Measurements from ENCODE around the gene YOD1. TPM values are rescaled to one million over a fixed set of nuclear protein-coding genes. Genes with fewer than 3 reads are reported as not detected.
A peak's percentile ranks its signal among the peaks of the same experiment; 100 is the strongest.

Gene YOD1
- total RNA-seq, 2 donors from 2014 or later: 3.5 to 4.7 TPM

DNA sequence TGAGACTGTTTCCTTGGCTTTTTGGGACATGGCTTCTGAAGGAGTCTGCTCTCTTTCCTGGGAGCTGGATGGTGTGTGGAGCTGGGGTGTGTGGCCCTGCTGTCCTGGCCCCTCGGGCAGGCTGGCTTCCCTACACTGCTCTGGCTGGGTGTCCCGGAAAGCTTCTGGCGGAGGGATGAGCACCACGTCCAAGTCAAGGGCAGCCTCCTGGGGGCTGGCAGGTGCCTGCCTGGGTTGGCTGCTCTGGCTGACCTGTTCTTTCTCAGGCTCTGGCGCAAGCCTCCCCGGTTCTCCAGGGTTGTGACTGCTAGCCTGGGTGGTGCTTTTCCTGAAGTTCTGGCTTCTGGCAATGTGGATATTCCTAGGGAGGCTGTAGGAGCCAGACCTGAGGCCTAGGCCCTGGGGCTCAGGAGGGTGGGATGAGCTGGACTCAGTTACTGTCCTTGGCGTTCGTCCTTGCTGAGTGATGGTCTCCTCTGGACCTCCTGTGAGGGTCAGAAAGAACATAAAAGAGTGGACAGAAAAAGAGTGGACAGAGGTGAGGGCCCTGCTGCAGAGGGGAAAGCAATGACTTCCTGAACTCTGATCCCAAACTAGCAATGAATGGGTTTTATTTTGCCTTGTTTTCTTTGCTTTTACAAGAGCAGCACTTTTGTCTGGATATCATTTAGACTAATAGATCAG, 27.9 kb downstream of the YOD1 start:
- DNase-seq (ENCODE audit: low spot score): no peak

DNA sequence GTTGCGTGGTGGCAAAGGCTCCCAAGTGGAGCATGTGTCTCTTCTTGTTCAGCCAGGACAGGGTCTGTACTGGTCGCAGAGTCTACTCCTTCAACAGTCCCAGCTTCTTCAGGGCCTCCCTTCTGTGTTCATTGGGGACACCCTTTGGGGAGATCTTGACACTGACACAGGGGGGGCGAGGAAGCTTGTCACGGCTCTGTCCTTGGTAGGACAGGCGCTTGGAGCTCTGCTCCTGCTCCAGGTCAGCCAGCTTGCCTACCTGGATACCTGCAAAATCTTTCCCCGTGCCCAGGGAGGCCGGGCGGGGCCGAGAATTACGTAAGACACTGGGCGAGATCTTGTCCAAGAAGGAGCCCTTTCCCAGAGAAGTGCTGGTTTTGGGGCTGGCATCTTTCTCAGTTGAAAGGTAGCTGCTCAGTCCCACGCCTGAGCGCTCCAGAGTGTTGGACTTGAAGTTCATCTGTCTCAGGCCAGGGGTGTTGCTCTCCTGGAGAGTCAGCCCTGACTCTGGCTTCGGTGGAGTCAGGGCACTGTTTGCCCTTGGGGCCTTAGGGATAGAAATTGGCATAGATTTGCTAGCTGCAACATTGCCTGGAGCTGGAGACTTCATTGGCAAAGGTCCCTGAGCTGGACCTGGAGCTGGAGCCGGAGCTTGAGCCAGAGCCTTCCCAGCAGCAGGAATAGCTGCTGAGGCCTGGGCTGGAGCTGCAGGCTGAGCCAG, 29.0 kb downstream of the YOD1 start:
- Histone ChIP-seq H3K4me3 (no peak overlapping the region), H3K27ac (no peak overlapping the region), H3K36me3 (no peaks in the 10 kb centered on the region), H3K9me3 (no peaks in the 10 kb centered on the region), H3K27me3 (no peaks in the 10 kb centered on the region), H3K4me1 (peaks cover 0 to 32% of the 10 kb centered on the region in 2 donors)
- TF ChIP-seq, protein P1, sequence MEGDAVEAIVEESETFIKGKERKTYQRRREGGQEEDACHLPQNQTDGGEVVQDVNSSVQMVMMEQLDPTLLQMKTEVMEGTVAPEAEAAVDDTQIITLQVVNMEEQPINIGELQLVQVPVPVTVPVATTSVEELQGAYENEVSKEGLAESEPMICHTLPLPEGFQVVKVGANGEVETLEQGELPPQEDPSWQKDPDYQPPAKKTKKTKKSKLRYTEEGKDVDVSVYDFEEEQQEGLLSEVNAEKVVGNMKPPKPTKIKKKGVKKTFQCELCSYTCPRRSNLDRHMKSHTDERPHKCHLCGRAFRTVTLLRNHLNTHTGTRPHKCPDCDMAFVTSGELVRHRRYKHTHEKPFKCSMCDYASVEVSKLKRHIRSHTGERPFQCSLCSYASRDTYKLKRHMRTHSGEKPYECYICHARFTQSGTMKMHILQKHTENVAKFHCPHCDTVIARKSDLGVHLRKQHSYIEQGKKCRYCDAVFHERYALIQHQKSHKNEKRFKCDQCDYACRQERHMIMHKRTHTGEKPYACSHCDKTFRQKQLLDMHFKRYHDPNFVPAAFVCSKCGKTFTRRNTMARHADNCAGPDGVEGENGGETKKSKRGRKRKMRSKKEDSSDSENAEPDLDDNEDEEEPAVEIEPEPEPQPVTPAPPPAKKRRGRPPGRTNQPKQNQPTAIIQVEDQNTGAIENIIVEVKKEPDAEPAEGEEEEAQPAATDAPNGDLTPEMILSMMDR (IDR thresholded peaks at IDR 0.05): no peak
- DNase-seq (ENCODE audit: low spot score): no peak

More for the DNA sequence above, 27.9 kb downstream of the YOD1 start:
- Histone ChIP-seq H3K9me3 (no peaks in the 10 kb centered on the region), H3K27ac (peak overlapping the region in 1 of 2 donors; percentile 89), H3K36me3 (no peaks in the 10 kb centered on the region), H3K27me3 (no peaks in the 10 kb centered on the region), H3K4me3 (no peak overlapping the region), H3K4me1 (peaks cover 0 to 32% of the 10 kb centered on the region in 2 donors)
- TF ChIP-seq, protein P1 (IDR thresholded peaks at IDR 0.05): no peak

DNA sequence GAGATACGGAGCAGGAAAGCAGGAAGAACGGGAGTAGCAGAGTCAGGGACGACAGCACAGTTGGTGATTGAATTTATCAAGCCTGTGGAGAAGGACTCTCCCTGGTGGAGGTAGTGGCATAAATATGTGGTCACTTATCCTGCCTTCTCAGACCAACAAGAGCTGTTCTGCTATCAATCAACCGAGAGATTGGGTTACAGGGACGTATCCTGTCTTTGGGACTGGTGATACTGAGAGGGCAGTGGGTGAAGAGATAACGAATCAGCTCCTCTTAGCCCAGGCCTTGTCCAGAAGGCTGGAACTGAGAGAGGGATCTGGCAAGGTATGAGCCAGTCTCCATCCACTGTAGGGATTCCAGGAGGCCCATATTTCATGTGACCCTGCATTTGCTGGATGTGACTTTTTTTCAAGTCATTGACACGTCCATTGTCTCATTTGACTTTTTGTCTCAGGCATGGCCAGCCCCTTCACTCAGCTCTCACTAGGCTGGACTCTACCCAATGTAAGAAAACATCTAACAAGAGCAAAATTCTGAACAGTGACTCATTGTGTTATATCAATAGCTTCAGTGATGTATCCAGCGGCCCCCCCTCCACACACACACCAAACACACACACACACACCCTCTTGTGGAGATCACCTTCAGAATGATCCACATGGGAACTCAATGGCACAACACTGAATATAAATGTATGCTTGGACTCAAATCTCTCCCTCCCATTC, 29.7 kb downstream of the YOD1 start:
- peaks cover 0 to 29% of the 10 kb centered on the region in 2 donors for H3K4me1 ChIP-seq
- no peak overlapping the region for H3K27ac ChIP-seq
- no peak for DNase-seq (ENCODE audit: low spot score)
- no peaks in the 10 kb centered on the region for H3K36me3 ChIP-seq
- no peaks in the 10 kb centered on the region for H3K9me3 ChIP-seq
- H3K27me3 ChIP-seq: no peaks in the 10 kb centered on the region
- no peak overlapping the region for H3K4me3 ChIP-seq
- TF ChIP-seq, protein P1 (IDR thresholded peaks at IDR 0.05): no peak

DNA sequence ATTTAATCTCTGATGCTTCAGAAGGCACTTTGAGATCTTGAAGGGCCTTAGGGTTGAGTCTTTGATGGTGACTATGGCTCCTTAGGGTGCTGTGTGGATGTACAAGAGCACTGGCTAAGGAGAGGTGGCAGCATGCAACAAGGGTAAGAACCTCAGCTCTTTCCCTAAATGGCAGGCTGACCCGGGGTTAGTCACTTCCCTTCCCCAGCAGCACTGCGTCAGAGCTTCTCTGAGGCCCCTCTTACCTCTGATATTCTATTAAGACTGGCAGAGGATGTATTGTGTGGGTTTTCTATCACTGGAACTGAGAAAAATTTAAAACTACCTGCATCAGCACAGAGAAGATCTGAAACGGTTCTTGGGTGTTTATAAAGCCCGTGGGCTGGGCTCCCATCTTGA, 30.3 kb downstream of the YOD1 start:
- H3K9me3 ChIP-seq: no peaks in the 10 kb centered on the region
- H3K27ac ChIP-seq: no peak overlapping the region
- H3K4me3 ChIP-seq: no peak overlapping the region
- H3K4me1 ChIP-seq: peaks cover 0 to 23% of the 10 kb centered on the region in 2 donors
- H3K36me3 ChIP-seq: no peaks in the 10 kb centered on the region
- H3K27me3 ChIP-seq: no peaks in the 10 kb centered on the region
- no peak for DNase-seq (ENCODE audit: low spot score)
- TF ChIP-seq, protein P1 (IDR thresholded peaks at IDR 0.05): no peak

DNA sequence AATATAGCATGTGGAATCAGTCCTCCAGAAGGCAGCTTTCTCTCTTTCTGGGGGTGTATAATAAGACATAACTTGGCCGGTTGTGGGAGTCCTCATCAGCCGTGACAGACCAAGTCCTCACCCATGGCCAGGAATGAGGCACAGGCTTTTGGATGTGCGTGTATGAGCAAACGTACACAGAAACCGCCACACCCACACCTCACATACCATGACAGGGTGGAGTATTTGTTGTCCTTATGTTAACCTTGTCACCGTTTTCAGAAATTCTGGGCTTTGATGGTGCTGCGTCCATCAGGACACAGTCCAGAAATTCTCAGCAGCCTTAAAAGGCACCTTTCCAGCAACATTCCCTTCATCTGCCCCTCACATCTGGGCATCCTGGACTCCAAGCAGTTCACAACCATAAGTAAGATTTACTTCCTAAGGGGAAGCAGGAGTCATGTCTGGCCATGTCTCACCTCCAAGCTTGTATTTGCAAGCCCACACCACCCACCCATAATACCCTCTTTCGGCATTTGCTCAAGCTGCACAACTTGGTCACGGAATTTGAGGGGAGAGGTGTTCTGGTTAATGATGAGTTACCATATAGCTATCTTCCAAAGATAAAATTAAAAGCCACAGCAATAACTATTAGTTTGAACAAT, 30.8 kb downstream of the YOD1 start:
- no peak overlapping the region for H3K27ac ChIP-seq
- DNase-seq (ENCODE audit: low spot score): no peak
- TF ChIP-seq, protein P1 (IDR thresholded peaks at IDR 0.05): no peak
- H3K36me3 ChIP-seq: no peaks in the 10 kb centered on the region
- H3K4me1 ChIP-seq: peaks cover 0 to 18% of the 10 kb centered on the region in 2 donors
- H3K4me3 ChIP-seq: no peak overlapping the region
- no peaks in the 10 kb centered on the region for H3K27me3 ChIP-seq
- H3K9me3 ChIP-seq: no peaks in the 10 kb centered on the region

All from right atrium auricular region (tissue), 2 donors.